Naive thymus-derived CD4-positive, alpha-beta T cell (primary cell): ENCODE results near the gene GCLC. TPM values are rescaled to one million over a fixed set of nuclear protein-coding genes. Genes with fewer than 3 reads are reported as not detected.

Experiments used
- ATAC-seq: fragments of 150-1000 bp; cut with Tn5 transposase; 2 replicates; pipeline ENCODE4 v1.10.0; 2021; ENCODE audit warnings: mild to moderate bottlenecking, moderate library complexity
- CTCF ChIA-PET: fragments of 350-600 bp; sonication (Branson Sonifier 250); formaldehyde crosslinking; loops from one replicate; lab custom pipeline; 2021; ENCODE audit warnings: antibody characterized with exemption; lab: Charles Lee
- POLR2A ChIA-PET: fragments of 350-600 bp; sonication (Branson Sonifier 250); formaldehyde crosslinking; loops from one replicate; lab custom pipeline; 2021; ENCODE audit warnings: antibody characterized with exemption, inconsistent platforms; lab: Charles Lee
- DNase-seq, 9 donors: peaks; one replicate each; pipeline versions ENCODE4 v3.0.0 to v3.0.0-alpha.2; 2020 to 2022; ENCODE audit warnings: mixed read lengths in 1 of 9
- H3K27ac ChIP-seq: one replicate; pipeline ENCODE4 v1.7.0; 2013; ENCODE audit warnings: mild to moderate bottlenecking, low read depth, low read length, moderate library complexity
- H3K27me3 ChIP-seq, 2 donors: one replicate each; pipeline ENCODE4 v1.7.0; 2013; ENCODE audit warnings: low read length in 2 of 2, mild to moderate bottlenecking in 2 of 2, moderate library complexity in 2 of 2; ENCODE audit not compliant: control insufficient read depth in 2 of 2, insufficient read depth in 2 of 2
- H3K36me3 ChIP-seq, 3 experiments: 1 replicate in 2 of 3; 2 replicates in 1 of 3; pipeline ENCODE4 v1.7.0; 2013; ENCODE audit warnings: low read length in 3 of 3, mild to moderate bottlenecking in 3 of 3, moderate library complexity in 1 of 3; ENCODE audit not compliant: insufficient read depth in 3 of 3, control insufficient read depth in 2 of 3
- H3K4me1 ChIP-seq, 2 donors: one replicate each; pipeline ENCODE4 v1.7.0; 2013; ENCODE audit warnings: low read length in 2 of 2, mild to moderate bottlenecking in 2 of 2, moderate library complexity in 1 of 2; ENCODE audit not compliant: control insufficient read depth in 2 of 2, insufficient read depth in 2 of 2
- H3K4me3 ChIP-seq: 2 replicates; pipeline ENCODE4 v1.7.0; 2013; ENCODE audit warnings: mild to moderate bottlenecking, low read length
- H3K9me3 ChIP-seq, 3 experiments: 1 replicate in 2 of 3; 2 replicates in 1 of 3; pipeline ENCODE4 v1.7.0; 2013; ENCODE audit warnings: low read length in 3 of 3; ENCODE audit not compliant: control insufficient read depth in 2 of 3
- H3K27ac Mint-ChIP-seq, 9 donors: one replicate each; pipeline ENCODE4 v1.8.0; 2020 to 2022; ENCODE audit warnings: mixed read lengths in 9 of 9, mild to moderate bottlenecking in 8 of 9, moderate library complexity in 5 of 9, inconsistent platforms in 2 of 9
- H3K27me3 Mint-ChIP-seq, 5 donors: one replicate each; pipeline ENCODE4 v1.8.0; 2021 to 2022; ENCODE audit warnings: mixed read lengths in 5 of 5, mild to moderate bottlenecking in 1 of 5
- H3K36me3 Mint-ChIP-seq, 5 donors: one replicate each; pipeline ENCODE4 v1.8.0; 2020 to 2022; ENCODE audit warnings: mixed read lengths in 5 of 5, mild to moderate bottlenecking in 3 of 5, inconsistent platforms in 1 of 5
- H3K4me1 Mint-ChIP-seq, 7 donors: one replicate each; pipeline ENCODE4 v1.8.0; 2020 to 2022; ENCODE audit warnings: mixed read lengths in 7 of 7, mild to moderate bottlenecking in 3 of 7, inconsistent platforms in 1 of 7
- H3K4me3 Mint-ChIP-seq, 10 donors: one replicate each; pipeline ENCODE4 v1.8.0; 2020 to 2022; ENCODE audit warnings: mild to moderate bottlenecking in 10 of 10, mixed read lengths in 10 of 10, moderate library complexity in 6 of 10, inconsistent platforms in 2 of 10
- H3K9me3 Mint-ChIP-seq, 11 donors: one replicate each; pipeline ENCODE4 v1.8.0; 2020 to 2022; ENCODE audit warnings: mixed read lengths in 11 of 11, mild to moderate bottlenecking in 4 of 11, inconsistent platforms in 1 of 11, moderate library complexity in 1 of 11
- intact Hi-C, 2 donors: fragments of 100-400 bp; cut with micrococcal nuclease; formaldehyde crosslinking; loops; one replicate each; pipeline ENCODE4 v1.15.1; 2023
- polyA plus RNA-seq, 2 donors: library from polyadenylated mRNA; unstranded; fragments of 300-500 nt; fragmentation: Illumina TruSeq; gene quantifications; one replicate each; pipeline ENCODE4 v1.2.3, GENCODE V29; 2021
- total RNA-seq, 6 experiments: library from RNA in 5 of 6; stranded (reverse) in 5 of 6; gene quantifications; 1 replicate in 5 of 6; 2 replicates in 1 of 6; pipeline ENCODE4 v1.2.3 and lab custom pipeline; 2021 to 2026

Gene GCLC
- total and polyA plus RNA-seq, 7 experiments from 2014 or later: 8.3 to 37.5 (median 27.5) TPM

GRCh38 chr6:53541900-53542299, 3.0 kb downstream of the GCLC start:
- H3K4me3 Mint-ChIP-seq: peak overlapping the region in 1 of 10 donors; percentile 19
- peaks cover 25 to 78% (median 62%) of the 10 kb centered on the region in 7 donors for H3K4me1 Mint-ChIP-seq
- H3K9me3 Mint-ChIP-seq: peaks cover 0 to 2% (median 0%) of the 10 kb centered on the region in 11 donors
- H3K27ac Mint-ChIP-seq: no peak overlapping the region
- H3K36me3 Mint-ChIP-seq: peaks cover 0 to 16% (median 8%) of the 10 kb centered on the region in 5 donors
- Histone ChIP-seq H3K27ac (no peak overlapping the region), H3K27me3 (no peaks in the 10 kb centered on the region), H3K4me3 (no peak overlapping the region), H3K9me3 (no peaks in the 10 kb centered on the region), H3K4me1 (peaks cover 12 to 13% of the 10 kb centered on the region in 2 donors), H3K36me3 (no peaks in the 10 kb centered on the region)
- no peak for ATAC-seq
- peaks cover 0 to 17% (median 0%) of the 10 kb centered on the region in 5 donors for H3K27me3 Mint-ChIP-seq
- ChIA-PET CTCF (no interaction called here), POLR2A (interaction anchor here (3.6 kb wide), 1 partner anchor 110 kb away, joined by 19 read pairs; no protein-coding TSS in a partner anchor)
- DNase-seq: no peak
- intact Hi-C loops: loop anchor here (10.0 kb wide), 3 partner anchors 877 to 1177 kb away; partner anchors contain the start of gene PAQR8 (in 1 of the 2)

- Mint-ChIP-seq H3K27ac (no peak overlapping the region), H3K4me3 (peak overlapping the region in 1 of 10 donors; percentile 1), H3K4me1 (peaks cover 25 to 73% (median 49%) of the 10 kb centered on the region in 7 donors), H3K27me3 (peaks cover 0 to 3% (median 0%) of the 10 kb centered on the region in 5 donors), H3K9me3 (peaks cover 0 to 2% (median 0%) of the 10 kb centered on the region in 11 donors), H3K36me3 (peaks cover 0 to 16% (median 7%) of the 10 kb centered on the region in 5 donors)
- ChIA-PET POLR2A (interaction anchor here (1.5 kb wide), 1 partner anchor 8 kb away, joined by 7 read pairs; no protein-coding TSS in a partner anchor), CTCF (no interaction called here)
- Histone ChIP-seq H3K4me3 (no peak overlapping the region), H3K9me3 (no peaks in the 10 kb centered on the region), H3K27me3 (no peaks in the 10 kb centered on the region), H3K4me1 (peaks cover 5 to 12% of the 10 kb centered on the region in 2 donors), H3K27ac (no peak overlapping the region), H3K36me3 (no peaks in the 10 kb centered on the region)
- intact Hi-C loops: loop anchor here (10.0 kb wide), 3 partner anchors 875 to 1175 kb away; partner anchors contain the start of gene PAQR8 (in 1 of the 2)
- ATAC-seq (no peak), DNase-seq (no peak)
Observed at GRCh38 chr6:53540129-53540692, 4.7 kb downstream of the GCLC start.

- CTCF ChIA-PET: interaction anchor here (0.9 kb wide), 1 partner anchor 112 kb away, joined by 3 read pairs; no protein-coding TSS in a partner anchor
- Histone ChIP-seq H3K27ac (no peak overlapping the region), H3K36me3 (no peaks in the 10 kb centered on the region), H3K27me3 (no peaks in the 10 kb centered on the region), H3K9me3 (no peaks in the 10 kb centered on the region), H3K4me1 (peaks cover 4 to 12% of the 10 kb centered on the region in 2 donors), H3K4me3 (no peak overlapping the region)
- no peak for ATAC-seq
- POLR2A ChIA-PET: interaction anchor here (1.5 kb wide), 1 partner anchor 9 kb away, joined by 7 read pairs; no protein-coding TSS in a partner anchor
- H3K4me3 Mint-ChIP-seq: no peak overlapping the region
- peak overlapping the region in 2 of 9 donors; percentile 2 to 78 for H3K27ac Mint-ChIP-seq
- DNase-seq: no peak
- H3K9me3 Mint-ChIP-seq: no peaks in the 10 kb centered on the region
- intact Hi-C loops: no loop called here
- H3K36me3 Mint-ChIP-seq: peaks cover 0 to 16% (median 7%) of the 10 kb centered on the region in 5 donors
- peaks cover 27 to 69% (median 45%) of the 10 kb centered on the region in 7 donors for H3K4me1 Mint-ChIP-seq
- no peaks in the 10 kb centered on the region for H3K27me3 Mint-ChIP-seq
Observed at GRCh38 chr6:53539561-53539960, 5.3 kb downstream of the GCLC start.

DNA sequence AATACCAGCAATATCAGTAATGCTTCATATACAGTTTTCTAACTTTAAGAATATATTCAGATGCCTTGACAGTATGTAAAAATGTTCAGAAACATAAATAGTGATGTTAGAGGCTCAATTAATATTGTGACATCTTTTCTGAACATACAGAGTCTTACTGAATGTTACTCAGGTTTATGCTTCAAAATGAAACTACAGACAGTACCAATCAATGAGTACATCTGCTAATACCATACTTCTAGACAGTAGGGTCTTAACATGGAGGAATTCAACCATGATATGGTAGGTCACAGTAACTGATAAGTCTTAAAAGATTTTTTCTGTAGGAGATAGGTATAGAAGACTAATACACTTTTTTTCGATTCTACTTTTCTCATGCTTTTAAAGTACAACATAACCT, 8.3 kb downstream of the GCLC start:
- no peak for DNase-seq
- H3K9me3 ChIP-seq: no peaks in the 10 kb centered on the region
- ATAC-seq: no peak
- Mint-ChIP-seq H3K27me3 (no peaks in the 10 kb centered on the region), H3K36me3 (peaks cover 0 to 24% (median 5%) of the 10 kb centered on the region in 5 donors), H3K27ac (no peak overlapping the region), H3K4me1 (peaks cover 25 to 55% (median 41%) of the 10 kb centered on the region in 7 donors), H3K4me3 (no peak overlapping the region), H3K9me3 (no peaks in the 10 kb centered on the region)
- POLR2A ChIA-PET: no interaction called here
- CTCF ChIA-PET: no interaction called here
- H3K27me3 ChIP-seq: no peaks in the 10 kb centered on the region
- H3K36me3 ChIP-seq: no peaks in the 10 kb centered on the region
- H3K4me1 ChIP-seq: no peaks in the 10 kb centered on the region
- H3K27ac ChIP-seq: no peak overlapping the region
- intact Hi-C loops: no loop called here
- no peak overlapping the region for H3K4me3 ChIP-seq

DNA sequence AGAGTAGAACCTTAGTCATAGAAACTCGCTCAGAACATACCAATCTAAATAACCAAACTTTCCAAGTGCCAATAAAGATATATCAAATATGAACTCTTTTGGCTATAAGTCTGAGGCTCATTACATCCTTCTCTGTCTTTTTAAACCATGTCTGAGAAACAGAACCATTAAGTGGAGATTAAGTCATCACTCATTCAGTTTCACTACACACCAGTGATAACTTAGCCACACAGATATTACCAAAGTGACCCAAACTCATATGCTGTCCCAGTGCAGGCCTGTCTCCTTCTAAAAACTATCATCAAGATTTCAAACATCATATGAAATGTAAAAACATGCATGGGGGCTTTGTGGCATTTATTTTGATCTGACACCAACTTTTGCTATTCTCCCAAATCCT, 12.0 kb downstream of the GCLC start:
- H3K27ac ChIP-seq: no peak overlapping the region
- H3K4me1 Mint-ChIP-seq: peaks cover 28 to 49% (median 30%) of the 10 kb centered on the region in 7 donors
- no peaks in the 10 kb centered on the region for H3K9me3 Mint-ChIP-seq
- no peaks in the 10 kb centered on the region for H3K36me3 ChIP-seq
- H3K27me3 ChIP-seq: no peaks in the 10 kb centered on the region
- intact Hi-C loops: no loop called here
- H3K27me3 Mint-ChIP-seq: no peaks in the 10 kb centered on the region
- CTCF ChIA-PET: interaction anchor here (1.0 kb wide), 1 partner anchor 12 kb away, joined by 3 read pairs; the partner anchor contains the start of gene GCLC
- H3K4me1 ChIP-seq: no peaks in the 10 kb centered on the region
- H3K9me3 ChIP-seq: no peaks in the 10 kb centered on the region
- DNase-seq (no peak), ATAC-seq (no peak)
- no peak overlapping the region for H3K27ac Mint-ChIP-seq
- H3K4me3 ChIP-seq: no peak overlapping the region
- no peak overlapping the region for H3K4me3 Mint-ChIP-seq
- POLR2A ChIA-PET: no interaction called here
- peaks cover 0 to 18% (median 0%) of the 10 kb centered on the region in 5 donors for H3K36me3 Mint-ChIP-seq

DNA sequence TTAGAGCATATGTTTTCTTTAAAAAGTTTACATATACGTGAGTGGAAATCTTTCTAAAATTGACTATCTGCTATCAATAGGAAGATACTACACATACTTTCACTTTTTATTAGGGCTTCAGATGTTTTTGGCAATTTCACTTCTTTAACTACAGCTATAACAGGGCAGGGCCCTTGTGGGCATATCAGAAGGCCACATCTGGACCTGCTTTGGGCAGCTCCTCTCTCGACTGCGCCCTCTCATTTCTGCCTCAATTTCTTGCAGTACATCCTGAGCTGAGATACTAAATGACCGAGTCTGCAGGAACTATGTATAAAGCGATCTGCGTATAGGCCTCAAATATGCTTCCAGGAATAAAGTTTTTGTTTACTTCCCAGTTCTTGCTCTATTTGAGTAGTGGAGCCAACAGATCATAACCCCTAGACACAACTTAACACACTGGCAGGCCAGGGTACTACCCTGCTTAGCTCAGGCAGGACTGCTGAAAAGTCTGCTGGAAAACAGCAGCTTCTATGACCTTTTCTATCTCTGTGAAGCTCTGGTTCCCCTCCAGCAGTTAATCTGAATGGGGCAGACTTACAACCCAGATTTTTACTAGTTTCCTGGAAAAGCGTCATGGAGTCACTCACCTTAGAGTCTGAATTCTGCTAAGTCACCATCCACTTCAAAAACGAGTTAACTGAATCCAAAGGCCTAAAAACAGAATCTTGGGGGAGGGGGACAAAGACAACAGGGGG, 12.7 kb downstream of the GCLC start:
- H3K36me3 Mint-ChIP-seq: peaks cover 0 to 18% (median 0%) of the 10 kb centered on the region in 5 donors
- H3K27me3 ChIP-seq: no peaks in the 10 kb centered on the region
- intact Hi-C loops: no loop called here
- no peak overlapping the region for H3K27ac ChIP-seq
- H3K4me1 ChIP-seq: no peaks in the 10 kb centered on the region
- POLR2A ChIA-PET: no interaction called here
- H3K4me3 Mint-ChIP-seq: peak overlapping the region in 1 of 10 donors; percentile 27
- DNase-seq (no peak), ATAC-seq (no peak)
- no peaks in the 10 kb centered on the region for H3K9me3 Mint-ChIP-seq
- H3K27me3 Mint-ChIP-seq: no peaks in the 10 kb centered on the region
- H3K4me1 Mint-ChIP-seq: peaks cover 27 to 48% (median 30%) of the 10 kb centered on the region in 7 donors
- H3K36me3 ChIP-seq: no peaks in the 10 kb centered on the region
- H3K9me3 ChIP-seq: no peaks in the 10 kb centered on the region
- H3K27ac Mint-ChIP-seq: no peak overlapping the region
- CTCF ChIA-PET: interaction anchor here (0.6 to 1.0 kb wide), 3 partner anchors 12 to 1475 kb away, joined by 3 to 4 read pairs (median 3); partner anchors contain the start of gene GCLC
- no peak overlapping the region for H3K4me3 ChIP-seq
